ENCODE measurements around the gene RNF224. TPM values are rescaled to one million over a fixed set of nuclear protein-coding genes. Genes with fewer than 3 reads are reported as not detected.

The RNF224 gene
- total RNA-seq, 1 experiment from 2014 or later, result 0.30 TPM

DNA sequence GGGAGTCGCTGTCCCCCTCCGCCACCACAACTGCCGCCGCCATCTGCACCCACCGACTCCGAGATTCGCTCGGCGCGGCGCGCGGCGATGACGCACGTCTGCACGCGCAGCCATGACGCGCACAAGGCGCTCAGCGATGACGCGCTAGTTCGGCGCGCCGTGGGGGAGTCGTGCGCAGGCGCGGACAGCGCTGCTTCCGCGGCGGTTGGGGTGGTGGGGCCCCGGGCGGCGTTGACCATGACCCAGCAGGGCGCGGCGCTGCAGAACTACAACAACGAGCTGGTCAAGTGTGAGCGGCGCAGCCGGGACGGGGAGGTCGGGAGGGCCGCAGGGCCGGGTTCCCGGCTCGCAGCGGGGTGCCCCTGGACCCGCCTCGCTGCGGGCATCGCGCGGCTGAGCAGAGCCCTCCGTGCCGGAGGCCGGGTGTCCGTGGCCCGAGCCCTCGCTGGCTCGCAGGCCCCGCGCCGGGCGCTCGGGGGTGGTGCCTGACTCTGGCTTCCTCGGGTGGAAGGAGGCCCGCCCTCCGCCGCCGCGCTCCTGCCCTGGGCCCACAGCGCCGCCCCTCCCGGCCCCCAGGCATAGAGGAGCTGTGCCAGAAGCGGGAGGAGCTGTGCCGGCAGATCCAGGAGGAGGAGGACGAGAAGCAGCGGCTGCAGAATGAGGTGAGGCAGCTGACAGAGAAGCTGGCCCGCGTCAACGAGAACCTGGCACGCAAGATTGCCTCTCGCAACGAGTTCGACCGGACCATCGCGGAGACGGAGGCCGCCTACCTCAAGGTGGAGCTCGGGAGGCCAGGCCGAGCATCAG, 38.6 kb upstream of the RNF224 start, which contains the start of the genes ANAPC2 and SSNA1:
Gene ANAPC2 (minus strand): TSS at position 71 of the 807 bp plus-strand sequence. CDS start 28 bp downstream, at position 43.
Gene SSNA1 (plus strand): TSS at position 187 of the 807 bp plus-strand sequence. CDS start 51 bp downstream, at position 238.
- ChIA-PET RAD21 (ENCODE audit: low non-redundant PET in 1 of 2, low total read pairs in 2 of 2, uncharacterized antibody in 2 of 2, unreplicated experiment in 2 of 2) (interaction anchor here (0.5 to 1.6 kb wide), 9 partner anchors 12 to 48 kb away, joined by 3 to 9 read pairs (median 4); partner anchors contain the start of genes RNF224 (in 2 of the 2) and TPRN (in 1 of the 2)), CTCF (interaction anchor here (0.5 to 1.7 kb wide), 12 partner anchors 12 to 234 kb away, joined by 3 to 17 read pairs (median 4); partner anchors contain the start of genes EXD3, MAN1B1, NELFB and NOXA1)
- H3K9ac ChIP-seq (ENCODE audit: low read length), result peak within 1 kb of the TSS; percentile 94

More for the DNA sequence above, 38.6 kb upstream of the RNF224 start, which contains the start of the genes ANAPC2 and SSNA1:
- Histone ChIP-seq H3K4me1 (ENCODE audit: control insufficient read depth in 1 of 2, insufficient read depth in 2 of 2, low read length in 2 of 2) (peaks cover 16 to 33% of the 10 kb centered on the region in 2 experiments), H3K4me3 (replicated peaks in 1 of 2; ENCODE audit: low read depth in 1 of 2, low read length in 2 of 2) (peak within 1 kb of the TSS; percentile 98 to 100), H3K27me3 (ENCODE audit: insufficient read depth, low read length) (no peaks in the 10 kb centered on the region), H3K4me2 (ENCODE audit: low read length) (peak within 1 kb of the TSS; percentile 98), H3K79me2 (ENCODE audit: insufficient read depth, low read length) (peaks cover 56% of the 10 kb centered on the region), H3K9me3 (ENCODE audit: control insufficient read depth in 1 of 2, insufficient read depth in 1 of 2, low read depth in 1 of 2, low read length in 2 of 2) (no peaks in the 10 kb centered on the region), H3K9me2 (ENCODE audit: insufficient read depth) (no peaks in the 10 kb centered on the region), H3K27ac (ENCODE audit: low read depth, low read length) (peak within 1 kb of the TSS; percentile 99), H3K36me3 (ENCODE audit: control insufficient read depth in 1 of 2, insufficient read depth in 2 of 2, low read length in 2 of 2) (peaks cover 0 to 23% of the 10 kb centered on the region in 2 experiments; a peak in 1 of 4 replicates), H4K20me1 (ENCODE audit: insufficient read depth) (no peaks in the 10 kb centered on the region), H2AFZ (ENCODE audit: low read depth, low read length, poor library complexity, severe bottlenecking) (no peak within 1 kb of the TSS)
- intact Hi-C loops (cut with micrococcal nuclease), result loop anchor here (5.0 kb wide), 1 partner anchor 39 kb away; the partner anchor contains the start of genes CYSRT1 and RNF224
- POLR2A ChIA-PET, result interaction anchor here (0.8 to 3.5 kb wide), 14 partner anchors 10 to 59 kb away, joined by 3 to 20 read pairs (median 5); partner anchors contain the start of genes NDOR1, RNF224, TMEM203 and TPRN
- peak; percentile 84 for ATAC-seq
- peak; percentile 89 for DNase-seq (ENCODE audit: low read depth, low spot score)
- TF ChIP-seq SRF (IDR thresholded peaks at IDR 0.05; ENCODE audit: low read depth) (no peak), YY1 (IDR thresholded peaks at IDR 0.05; ENCODE audit: extremely low read depth, insufficient replicate concordance, low read depth, low read length) (peak; percentile 90), POLR2A (IDR thresholded peaks at IDR 0.05; ENCODE audit: borderline replicate concordance, extremely low read depth, insufficient read depth, insufficient read length) (peak; percentile 90), ZFX (IDR thresholded peaks at IDR 0.05) (peak; percentile 93; the same call in 1 of the 2 replicates), POLR2AphosphoS5 (IDR thresholded peaks at IDR 0.05; ENCODE audit: low read depth, low read length) (peak; percentile 78)
- TF ChIP-seq, protein P1, sequence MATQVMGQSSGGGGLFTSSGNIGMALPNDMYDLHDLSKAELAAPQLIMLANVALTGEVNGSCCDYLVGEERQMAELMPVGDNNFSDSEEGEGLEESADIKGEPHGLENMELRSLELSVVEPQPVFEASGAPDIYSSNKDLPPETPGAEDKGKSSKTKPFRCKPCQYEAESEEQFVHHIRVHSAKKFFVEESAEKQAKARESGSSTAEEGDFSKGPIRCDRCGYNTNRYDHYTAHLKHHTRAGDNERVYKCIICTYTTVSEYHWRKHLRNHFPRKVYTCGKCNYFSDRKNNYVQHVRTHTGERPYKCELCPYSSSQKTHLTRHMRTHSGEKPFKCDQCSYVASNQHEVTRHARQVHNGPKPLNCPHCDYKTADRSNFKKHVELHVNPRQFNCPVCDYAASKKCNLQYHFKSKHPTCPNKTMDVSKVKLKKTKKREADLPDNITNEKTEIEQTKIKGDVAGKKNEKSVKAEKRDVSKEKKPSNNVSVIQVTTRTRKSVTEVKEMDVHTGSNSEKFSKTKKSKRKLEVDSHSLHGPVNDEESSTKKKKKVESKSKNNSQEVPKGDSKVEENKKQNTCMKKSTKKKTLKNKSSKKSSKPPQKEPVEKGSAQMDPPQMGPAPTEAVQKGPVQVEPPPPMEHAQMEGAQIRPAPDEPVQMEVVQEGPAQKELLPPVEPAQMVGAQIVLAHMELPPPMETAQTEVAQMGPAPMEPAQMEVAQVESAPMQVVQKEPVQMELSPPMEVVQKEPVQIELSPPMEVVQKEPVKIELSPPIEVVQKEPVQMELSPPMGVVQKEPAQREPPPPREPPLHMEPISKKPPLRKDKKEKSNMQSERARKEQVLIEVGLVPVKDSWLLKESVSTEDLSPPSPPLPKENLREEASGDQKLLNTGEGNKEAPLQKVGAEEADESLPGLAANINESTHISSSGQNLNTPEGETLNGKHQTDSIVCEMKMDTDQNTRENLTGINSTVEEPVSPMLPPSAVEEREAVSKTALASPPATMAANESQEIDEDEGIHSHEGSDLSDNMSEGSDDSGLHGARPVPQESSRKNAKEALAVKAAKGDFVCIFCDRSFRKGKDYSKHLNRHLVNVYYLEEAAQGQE (IDR thresholded peaks at IDR 0.05; ENCODE audit: low read depth), result no peak
- TF ChIP-seq, protein P2, sequence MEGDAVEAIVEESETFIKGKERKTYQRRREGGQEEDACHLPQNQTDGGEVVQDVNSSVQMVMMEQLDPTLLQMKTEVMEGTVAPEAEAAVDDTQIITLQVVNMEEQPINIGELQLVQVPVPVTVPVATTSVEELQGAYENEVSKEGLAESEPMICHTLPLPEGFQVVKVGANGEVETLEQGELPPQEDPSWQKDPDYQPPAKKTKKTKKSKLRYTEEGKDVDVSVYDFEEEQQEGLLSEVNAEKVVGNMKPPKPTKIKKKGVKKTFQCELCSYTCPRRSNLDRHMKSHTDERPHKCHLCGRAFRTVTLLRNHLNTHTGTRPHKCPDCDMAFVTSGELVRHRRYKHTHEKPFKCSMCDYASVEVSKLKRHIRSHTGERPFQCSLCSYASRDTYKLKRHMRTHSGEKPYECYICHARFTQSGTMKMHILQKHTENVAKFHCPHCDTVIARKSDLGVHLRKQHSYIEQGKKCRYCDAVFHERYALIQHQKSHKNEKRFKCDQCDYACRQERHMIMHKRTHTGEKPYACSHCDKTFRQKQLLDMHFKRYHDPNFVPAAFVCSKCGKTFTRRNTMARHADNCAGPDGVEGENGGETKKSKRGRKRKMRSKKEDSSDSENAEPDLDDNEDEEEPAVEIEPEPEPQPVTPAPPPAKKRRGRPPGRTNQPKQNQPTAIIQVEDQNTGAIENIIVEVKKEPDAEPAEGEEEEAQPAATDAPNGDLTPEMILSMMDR (IDR thresholded peaks at IDR 0.05 in 2 of 3, conservative IDR thresholded peaks at IDR 0.05 in 1 of 3; ENCODE audit: borderline replicate concordance in 1 of 3, insufficient read depth in 1 of 3, low read depth in 2 of 3, low read length in 2 of 3), result peak in 2 of 3 experiments; percentile 32 to 38; a peak in 3 of 6 replicates
- BruUV-seq (replicated peaks), result no TSS peak

All from HCT116 (cell line).